ENCODE results near the gene FOXD4L3.
"Not testable (repeated sequence)": the region's sequence is repeated elsewhere in the genome, so short reads cannot be mapped to it uniquely, and the experiment has no call there.

The FOXD4L3 gene

GRCh38 chr9:68302567-68302966, at the start of gene FOXD4L3:
Gene FOXD4L3, plus strand, starts transcription at chr9:68302867. Its CDS starts 85 bp downstream, at chr9:68302952.
- DNase-seq, result not testable (repeated sequence)

- DNase-seq, result not testable (repeated sequence)
Measured at GRCh38 chr9:68281041-68281440, 21.6 kb upstream of the FOXD4L3 start.

- not testable (repeated sequence) for DNase-seq
Measured at GRCh38 chr9:68303771-68304170, 1.1 kb downstream of the FOXD4L3 start.

- not testable (repeated sequence) for DNase-seq
Measured at GRCh38 chr9:68304212-68304611, 1.5 kb downstream of the FOXD4L3 start.

GRCh38 chr9:68304777-68305176, 2.1 kb downstream of the FOXD4L3 start:
- not testable (repeated sequence) for DNase-seq

- DNase-seq, result not testable (repeated sequence)
Measured at GRCh38 chr9:68305680-68306285, 3.1 kb downstream of the FOXD4L3 start.

GRCh38 chr9:68306391-68306964, 3.8 kb downstream of the FOXD4L3 start:
- not testable (repeated sequence) for DNase-seq

GRCh38 chr9:68307127-68307526, 4.5 kb downstream of the FOXD4L3 start:
- not testable (repeated sequence) for DNase-seq

- not testable (repeated sequence) for DNase-seq
Measured at GRCh38 chr9:68307654-68308053, 5.0 kb downstream of the FOXD4L3 start.

- not testable (repeated sequence) for DNase-seq
Measured at GRCh38 chr9:68311208-68311607, 8.5 kb downstream of the FOXD4L3 start.

- not testable (repeated sequence) for DNase-seq
Measured at GRCh38 chr9:68318209-68318608, 15.5 kb downstream of the FOXD4L3 start.

- DNase-seq, result not testable (repeated sequence)
Measured at GRCh38 chr9:68323749-68324148, 21.1 kb downstream of the FOXD4L3 start.

- not testable (repeated sequence) for DNase-seq
Measured at GRCh38 chr9:68324518-68324917, 21.9 kb downstream of the FOXD4L3 start.

GRCh38 chr9:68329106-68329505, 26.4 kb downstream of the FOXD4L3 start:
- not testable (repeated sequence) for DNase-seq

GRCh38 chr9:68330531-68331173, 28.0 kb downstream of the FOXD4L3 start:
- DNase-seq, result not testable (repeated sequence)

- not testable (repeated sequence) for DNase-seq
Measured at GRCh38 chr9:68332122-68332521, 29.5 kb downstream of the FOXD4L3 start.

GRCh38 chr9:68335935-68336334, 33.3 kb downstream of the FOXD4L3 start:
- DNase-seq, result not testable (repeated sequence)

- not testable (repeated sequence) for DNase-seq
Measured at GRCh38 chr9:68336639-68337339, 34.1 kb downstream of the FOXD4L3 start.

GRCh38 chr9:68338000-68338399, 35.3 kb downstream of the FOXD4L3 start:
- not testable (repeated sequence) for DNase-seq

GRCh38 chr9:68342265-68343025, 39.8 kb downstream of the FOXD4L3 start:
- DNase-seq, result not testable (repeated sequence)

- not testable (repeated sequence) for DNase-seq
Measured at GRCh38 chr9:68343242-68343641, 40.6 kb downstream of the FOXD4L3 start.

GRCh38 chr9:68343992-68344391, 41.3 kb downstream of the FOXD4L3 start:
- DNase-seq, result not testable (repeated sequence)

All from hematopoietic multipotent progenitor cell treated with erythropoietin and hydrocortisone succinate and interleukin-3 and kit ligand, for 6 days (in vitro differentiated cells).